ACHN (cell line): ENCODE data around the gene C6orf136.
"Not testable (repeated sequence)": the region's sequence is repeated elsewhere in the genome, so short reads cannot be mapped to it uniquely, and the experiment has no call there.

Experiments
- DNase-seq: peaks from one replicate; pipeline ENCODE4 v3.0.0-alpha.2; 2015
- in situ Hi-C: cut with HindIII; loops from 2 replicates; pipeline ENCODE4 v1.10.0; 2017; ENCODE audit warnings: low sequenced_read_pairs, low pct_ligation_motif_present, low pct_unique_long_range_greater_than_20kb

Gene C6orf136, protein sequence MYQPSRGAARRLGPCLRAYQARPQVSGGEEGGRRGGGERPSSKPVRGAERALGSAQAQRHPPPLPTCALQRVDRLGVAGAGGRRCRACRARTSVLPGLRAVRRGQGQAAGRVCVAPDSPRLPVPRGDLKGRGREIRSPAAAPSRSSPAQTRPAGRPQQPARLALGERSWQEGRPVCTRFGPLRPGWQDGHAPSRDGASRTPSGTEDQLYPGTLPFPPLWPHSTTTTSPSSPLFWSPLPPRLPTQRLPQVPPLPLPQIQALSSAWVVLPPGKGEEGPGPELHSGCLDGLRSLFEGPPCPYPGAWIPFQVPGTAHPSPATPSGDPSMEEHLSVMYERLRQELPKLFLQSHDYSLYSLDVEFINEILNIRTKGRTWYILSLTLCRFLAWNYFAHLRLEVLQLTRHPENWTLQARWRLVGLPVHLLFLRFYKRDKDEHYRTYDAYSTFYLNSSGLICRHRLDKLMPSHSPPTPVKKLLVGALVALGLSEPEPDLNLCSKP

GRCh38 chr6:30646450-30647241, at the start of gene C6orf136:
Gene C6orf136, plus strand, starts transcription at chr6:30647133. Its CDS starts 99 bp downstream, at chr6:30647232.
- peak; percentile 88 for DNase-seq
- in situ Hi-C loops, result no loop called here

GRCh38 chr6:30597315-30598144, 49.4 kb upstream of the C6orf136 start:
- in situ Hi-C loops, result not testable (repeated sequence)

GRCh38 chr6:30598912-30599624, 47.9 kb upstream of the C6orf136 start:
- in situ Hi-C loops, result no loop called here
- no peak for DNase-seq

More at GRCh38 chr6:30597315-30598144, 49.4 kb upstream of the C6orf136 start:
- peak; percentile 79 for DNase-seq

GRCh38 chr6:30599625-30600324, 47.2 kb upstream of the C6orf136 start:
- in situ Hi-C loops, result no loop called here
- DNase-seq, result no peak

- in situ Hi-C loops, result no loop called here
- DNase-seq, result no peak
These were observed 46.4 kb upstream of the C6orf136 start for GRCh38 chr6:30600451-30600961.

DNA sequence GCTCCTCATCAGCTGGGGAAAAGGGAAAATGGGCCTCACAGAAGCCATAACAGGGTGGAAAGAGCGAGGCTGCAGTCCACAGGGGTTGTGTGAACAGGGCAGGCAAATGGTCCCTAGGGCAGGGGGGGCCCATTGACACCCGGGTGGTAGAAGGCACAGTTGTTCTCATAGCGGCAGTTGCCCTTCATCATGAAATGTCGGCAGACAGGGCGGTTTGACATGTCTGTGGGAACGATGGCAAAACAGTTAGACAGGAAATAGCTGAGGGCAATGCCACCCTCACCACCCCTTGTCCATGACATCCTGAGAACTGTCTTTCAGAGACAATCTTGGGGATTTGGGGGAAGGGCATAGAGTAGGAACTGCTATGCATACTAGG, 45.5 kb upstream of the C6orf136 start:
- DNase-seq, result no peak
- in situ Hi-C loops, result no loop called here

DNA sequence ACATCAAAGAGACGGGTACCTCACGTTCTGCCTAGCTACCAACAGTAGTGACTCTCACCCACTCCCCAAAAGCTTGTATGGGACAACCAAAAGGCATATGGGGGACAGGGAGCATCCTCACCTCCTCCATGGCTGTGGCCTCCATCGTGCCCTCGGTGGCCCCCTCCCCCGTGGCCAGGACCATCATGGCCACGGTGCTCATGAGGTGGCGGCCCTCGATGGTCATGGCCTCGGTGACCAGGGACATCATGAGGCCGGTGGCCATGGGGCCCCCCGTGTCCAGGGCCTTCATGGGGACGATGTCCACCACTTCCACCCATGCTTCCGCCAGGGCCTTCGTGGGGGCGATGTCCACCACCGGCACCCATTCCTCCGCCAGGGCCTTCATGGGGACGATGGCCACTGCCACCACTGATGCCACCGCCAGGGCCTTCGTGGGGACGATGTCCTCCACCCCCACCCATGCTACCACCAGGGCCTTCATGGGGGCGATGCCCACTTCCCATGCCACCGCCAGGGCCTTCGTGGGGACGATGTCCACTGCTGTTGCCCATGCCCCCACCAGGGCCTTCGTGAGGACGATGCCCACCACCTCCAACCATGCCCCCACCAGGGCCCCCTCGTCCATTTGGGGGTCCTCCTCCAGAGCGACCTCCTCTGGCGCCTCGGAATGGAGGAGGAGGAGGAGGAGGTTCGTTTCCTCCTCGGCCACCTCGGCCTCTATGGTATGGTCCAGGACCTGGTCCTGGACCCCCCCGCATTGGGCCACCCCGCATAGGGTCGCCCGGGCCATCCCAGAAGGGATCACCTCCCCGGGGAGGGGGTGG, 44.9 kb upstream of the C6orf136 start:
- in situ Hi-C loops, result no loop called here
- no peak for DNase-seq

GRCh38 chr6:30603961-30604360, 43.0 kb upstream of the C6orf136 start:
- DNase-seq, result no peak
- in situ Hi-C loops, result no loop called here

GRCh38 chr6:30610065-30610464, 36.9 kb upstream of the C6orf136 start:
- in situ Hi-C loops, result no loop called here
- DNase-seq, result no peak

DNA sequence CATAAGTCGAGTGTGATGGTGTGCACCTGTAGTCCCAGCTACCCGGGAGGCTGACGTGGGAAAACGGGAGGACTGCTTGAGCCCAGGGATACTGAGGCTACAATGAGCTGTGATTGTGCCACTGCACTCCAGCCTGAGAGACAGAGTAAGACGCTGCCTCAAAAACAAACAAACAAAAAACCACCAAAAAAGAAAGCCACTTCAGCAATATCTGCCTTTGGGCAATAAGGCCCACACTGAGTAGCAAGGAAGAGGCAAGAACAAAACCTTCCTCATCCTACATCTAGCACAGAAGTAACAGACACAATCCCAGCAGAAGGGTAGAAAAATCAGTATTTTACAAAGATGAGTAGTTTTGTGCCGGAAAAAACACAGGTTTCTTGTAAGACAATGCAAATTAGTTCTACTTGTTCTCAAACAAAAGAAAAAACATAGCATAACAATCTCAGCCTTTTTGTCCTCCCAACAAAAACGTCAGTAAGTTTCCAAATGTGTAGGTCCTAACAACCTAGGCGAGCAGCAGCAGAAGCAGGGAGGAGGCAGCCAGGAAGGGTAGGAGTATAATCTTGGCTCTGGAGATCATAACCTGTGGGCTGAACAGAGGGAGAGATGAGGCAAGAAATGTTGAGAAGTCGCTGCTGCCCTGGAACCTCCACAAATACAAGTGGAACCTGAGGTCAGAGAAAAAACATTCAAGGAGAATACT, 35.6 kb upstream of the C6orf136 start:
- DNase-seq, result no peak
- in situ Hi-C loops, result no loop called here

DNA sequence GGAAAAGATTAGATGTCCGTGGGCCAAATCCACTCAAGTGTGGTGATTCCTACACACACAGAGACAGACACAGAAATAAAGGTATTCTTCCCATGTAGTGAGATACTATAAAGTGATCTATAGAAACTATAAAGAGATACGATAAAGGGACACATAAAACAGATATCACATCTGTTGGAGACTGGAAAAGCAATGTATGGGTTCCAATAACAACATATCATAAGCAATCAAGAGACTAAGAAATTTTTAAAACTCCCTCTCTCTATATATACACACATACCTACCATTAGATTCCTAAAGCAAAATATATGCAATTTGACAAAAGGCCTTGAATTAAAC, 35.1 kb upstream of the C6orf136 start:
- in situ Hi-C loops, result no loop called here
- no peak for DNase-seq

DNA sequence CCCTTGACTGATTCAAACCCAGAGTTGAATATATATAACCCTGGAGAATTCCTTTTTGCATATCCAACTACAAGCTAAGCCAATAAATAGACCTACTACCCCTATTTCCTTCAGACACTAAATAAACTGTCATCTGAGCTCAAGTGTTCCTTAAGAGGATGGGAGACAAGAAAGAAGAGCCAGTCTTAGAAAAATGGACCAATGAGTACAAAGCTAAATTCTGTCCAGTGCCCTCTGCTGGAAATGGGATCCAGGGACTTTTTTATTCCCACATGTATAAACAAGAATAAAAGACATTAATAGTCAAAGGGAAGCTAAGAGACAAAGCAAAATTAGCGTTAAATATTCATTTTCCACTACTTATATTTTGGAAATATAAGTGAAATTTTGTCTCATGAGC, 34.7 kb upstream of the C6orf136 start:
- in situ Hi-C loops, result no loop called here
- DNase-seq, result no peak

DNA sequence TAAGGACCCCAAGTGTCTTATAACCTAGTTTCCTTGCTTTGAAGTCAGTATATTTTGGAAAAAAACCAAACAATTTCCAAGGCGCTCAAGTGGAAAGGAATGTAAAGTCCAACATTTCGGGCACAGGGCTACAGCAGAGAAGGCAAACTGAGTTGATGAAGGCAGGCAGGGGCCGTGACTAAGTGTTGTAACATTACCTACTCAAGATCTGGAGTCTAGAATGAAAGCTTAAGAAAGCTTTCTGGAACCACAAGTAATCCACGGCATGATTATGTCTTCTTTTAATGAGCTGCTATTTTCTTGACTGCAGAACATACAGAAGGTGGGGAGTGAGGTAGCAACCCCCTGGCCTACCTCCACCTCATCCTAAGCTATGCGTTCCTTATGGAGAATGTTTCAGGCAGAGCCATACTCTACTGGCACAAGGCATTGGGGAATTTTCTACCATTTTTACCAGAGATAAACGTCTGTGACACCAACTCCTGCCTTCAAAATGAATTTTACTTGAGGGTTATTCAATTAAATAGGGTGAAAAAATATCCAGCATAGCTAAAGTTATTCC, 34.2 kb upstream of the C6orf136 start:
- in situ Hi-C loops, result no loop called here
- DNase-seq, result peak; percentile 38

- no peak for DNase-seq
- in situ Hi-C loops, result no loop called here
These were observed 33.5 kb upstream of the C6orf136 start for GRCh38 chr6:30613251-30614043.
